A549 (cell line): ENCODE results near the gene BRSK2.

Source experiments
- CEBPB ChIP-seq, 2 experiments: fragments of >200 bp in 1 of 2; sonication (Bioruptor Twin) in 1 of 2; formaldehyde crosslinking in 1 of 2; IDR thresholded peaks; 2 replicates each; pipeline ENCODE4 v1.6.1; 2012 to 2016
- CHD2 ChIP-seq: fragments of 150-350 bp; IDR thresholded peaks from 2 replicates; pipeline ENCODE4 v1.6.1; 2014; ENCODE audit warnings: low read length; ENCODE audit not compliant: partially characterized antibody
- FOSB ChIP-seq: fragments of 250-450 bp; sonication (Bioruptor Pico); IDR thresholded peaks from 2 replicates; pipeline ENCODE4 v1.5.0; 2020; ENCODE audit warnings: mild to moderate bottlenecking, moderate library complexity
- PHF8 ChIP-seq: fragments of 200-600 bp; sonication (generic); IDR thresholded peaks from 2 replicates; pipeline ENCODE4 v1.6.1; 2016; ENCODE audit warnings: low read depth, mild to moderate bottlenecking, antibody characterized with exemption, moderate library complexity, borderline replicate concordance
- POLR2A ChIP-seq: IDR thresholded peaks from 2 replicates; pipeline ENCODE4 v1.6.1; 2012; ENCODE audit warnings: mild to moderate bottlenecking, low read length
- RAD21 ChIP-seq, 2 experiments: fragments of >200 bp in 1 of 2; sonication (Bioruptor Twin) in 1 of 2; formaldehyde crosslinking in 1 of 2; IDR thresholded peaks in 1 of 2; conservative IDR thresholded peaks in 1 of 2; 2 replicates in 1 of 2; 3 replicates in 1 of 2; pipeline ENCODE4 v1.6.1; 2012 to 2018; ENCODE audit warnings: inconsistent platforms in 1 of 2
- RFX5 ChIP-seq: fragments of 450-650 bp; IDR thresholded peaks from 2 replicates; pipeline ENCODE4 v1.7.1; 2014; ENCODE audit warnings: antibody characterized with exemption, mild to moderate bottlenecking, moderate library complexity
- SMC3 ChIP-seq: fragments of >200 bp; sonication (Bioruptor Twin); formaldehyde crosslinking; IDR thresholded peaks from 3 replicates; pipeline ENCODE4 v1.6.1; 2018; ENCODE audit warnings: inconsistent platforms
- TF ChIP-seq, protein P1 (sequence below): fragments of >200 bp; sonication (Bioruptor Twin); formaldehyde crosslinking; IDR thresholded peaks from 3 replicates; pipeline ENCODE4 v1.5.1; 2016
- TF ChIP-seq, protein P2 (sequence below): IDR thresholded peaks from 2 replicates; pipeline ENCODE4 v1.6.1; 2012
- TF ChIP-seq, protein P3 (sequence below): fragments of 200-600 bp; sonication (generic); IDR thresholded peaks from 2 replicates; pipeline ENCODE4 v1.6.1; 2016; ENCODE audit warnings: antibody characterized with exemption, mild to moderate bottlenecking, moderate library complexity

DNA sequence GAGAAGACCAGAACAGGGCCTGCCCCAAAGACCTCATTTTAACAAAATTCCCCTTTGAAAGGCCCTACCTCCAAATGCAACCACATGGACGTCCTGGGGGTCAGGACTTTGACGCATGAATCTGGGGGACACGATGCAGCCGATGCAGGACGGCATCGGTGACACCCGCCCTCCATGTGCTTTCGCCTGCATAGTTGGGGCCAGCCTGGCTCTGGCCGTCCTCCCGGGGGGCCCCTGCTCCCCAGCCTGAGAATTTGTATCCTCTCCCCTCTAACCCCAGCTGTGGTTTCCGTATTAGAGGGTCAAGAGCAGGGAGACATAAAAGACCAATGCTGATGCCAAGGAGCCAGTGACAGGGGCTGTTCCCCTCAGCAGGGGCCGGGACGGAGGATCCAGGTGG lies 18.4 kb upstream of the BRSK2 start:
- TF ChIP-seq, protein P1, sequence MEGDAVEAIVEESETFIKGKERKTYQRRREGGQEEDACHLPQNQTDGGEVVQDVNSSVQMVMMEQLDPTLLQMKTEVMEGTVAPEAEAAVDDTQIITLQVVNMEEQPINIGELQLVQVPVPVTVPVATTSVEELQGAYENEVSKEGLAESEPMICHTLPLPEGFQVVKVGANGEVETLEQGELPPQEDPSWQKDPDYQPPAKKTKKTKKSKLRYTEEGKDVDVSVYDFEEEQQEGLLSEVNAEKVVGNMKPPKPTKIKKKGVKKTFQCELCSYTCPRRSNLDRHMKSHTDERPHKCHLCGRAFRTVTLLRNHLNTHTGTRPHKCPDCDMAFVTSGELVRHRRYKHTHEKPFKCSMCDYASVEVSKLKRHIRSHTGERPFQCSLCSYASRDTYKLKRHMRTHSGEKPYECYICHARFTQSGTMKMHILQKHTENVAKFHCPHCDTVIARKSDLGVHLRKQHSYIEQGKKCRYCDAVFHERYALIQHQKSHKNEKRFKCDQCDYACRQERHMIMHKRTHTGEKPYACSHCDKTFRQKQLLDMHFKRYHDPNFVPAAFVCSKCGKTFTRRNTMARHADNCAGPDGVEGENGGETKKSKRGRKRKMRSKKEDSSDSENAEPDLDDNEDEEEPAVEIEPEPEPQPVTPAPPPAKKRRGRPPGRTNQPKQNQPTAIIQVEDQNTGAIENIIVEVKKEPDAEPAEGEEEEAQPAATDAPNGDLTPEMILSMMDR, result no peak
- TF ChIP-seq, protein P2, sequence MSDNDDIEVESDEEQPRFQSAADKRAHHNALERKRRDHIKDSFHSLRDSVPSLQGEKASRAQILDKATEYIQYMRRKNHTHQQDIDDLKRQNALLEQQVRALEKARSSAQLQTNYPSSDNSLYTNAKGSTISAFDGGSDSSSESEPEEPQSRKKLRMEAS, result no peak
- TF ChIP-seq, protein P3, sequence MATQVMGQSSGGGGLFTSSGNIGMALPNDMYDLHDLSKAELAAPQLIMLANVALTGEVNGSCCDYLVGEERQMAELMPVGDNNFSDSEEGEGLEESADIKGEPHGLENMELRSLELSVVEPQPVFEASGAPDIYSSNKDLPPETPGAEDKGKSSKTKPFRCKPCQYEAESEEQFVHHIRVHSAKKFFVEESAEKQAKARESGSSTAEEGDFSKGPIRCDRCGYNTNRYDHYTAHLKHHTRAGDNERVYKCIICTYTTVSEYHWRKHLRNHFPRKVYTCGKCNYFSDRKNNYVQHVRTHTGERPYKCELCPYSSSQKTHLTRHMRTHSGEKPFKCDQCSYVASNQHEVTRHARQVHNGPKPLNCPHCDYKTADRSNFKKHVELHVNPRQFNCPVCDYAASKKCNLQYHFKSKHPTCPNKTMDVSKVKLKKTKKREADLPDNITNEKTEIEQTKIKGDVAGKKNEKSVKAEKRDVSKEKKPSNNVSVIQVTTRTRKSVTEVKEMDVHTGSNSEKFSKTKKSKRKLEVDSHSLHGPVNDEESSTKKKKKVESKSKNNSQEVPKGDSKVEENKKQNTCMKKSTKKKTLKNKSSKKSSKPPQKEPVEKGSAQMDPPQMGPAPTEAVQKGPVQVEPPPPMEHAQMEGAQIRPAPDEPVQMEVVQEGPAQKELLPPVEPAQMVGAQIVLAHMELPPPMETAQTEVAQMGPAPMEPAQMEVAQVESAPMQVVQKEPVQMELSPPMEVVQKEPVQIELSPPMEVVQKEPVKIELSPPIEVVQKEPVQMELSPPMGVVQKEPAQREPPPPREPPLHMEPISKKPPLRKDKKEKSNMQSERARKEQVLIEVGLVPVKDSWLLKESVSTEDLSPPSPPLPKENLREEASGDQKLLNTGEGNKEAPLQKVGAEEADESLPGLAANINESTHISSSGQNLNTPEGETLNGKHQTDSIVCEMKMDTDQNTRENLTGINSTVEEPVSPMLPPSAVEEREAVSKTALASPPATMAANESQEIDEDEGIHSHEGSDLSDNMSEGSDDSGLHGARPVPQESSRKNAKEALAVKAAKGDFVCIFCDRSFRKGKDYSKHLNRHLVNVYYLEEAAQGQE, result no peak
- TF ChIP-seq SMC3 (no peak), POLR2A (no peak), PHF8 (no peak), CHD2 (no peak), RFX5 (no peak), RAD21 (conservative IDR thresholded peaks at IDR 0.05 in 1 of 2, IDR thresholded peaks at IDR 0.05 in 1 of 2) (no peak), FOSB (CRISPR knock-in tag) (no peak), CEBPB (IDR thresholded peaks at IDR 0.05) (no peak)
